Peyer's patch (tissue), 4 donors: ENCODE measurements around the gene SYCP2.

Experiments used
- CTCF ChIP-seq, 6 experiments: fragments of 450-650 bp in 4 of 6; fragments of 200-600 bp in 2 of 6; sonication (generic) in 1 of 6; IDR thresholded peaks; one replicate each; pipeline ENCODE4 v1.5.1; 2017 to 2019; ENCODE audit warnings: antibody characterized with exemption in 6 of 6, mild to moderate bottlenecking in 3 of 6, moderate library complexity in 1 of 6
- POLR2A ChIP-seq, 2 donors: fragments of 450-650 bp; IDR thresholded peaks; one replicate each; pipeline ENCODE4 v1.5.1; 2017; ENCODE audit warnings: antibody characterized with exemption in 2 of 2, mild to moderate bottlenecking in 2 of 2, moderate library complexity in 2 of 2

- TF ChIP-seq CTCF (IDR thresholded peaks at IDR 0.05) (no peak), POLR2A (IDR thresholded peaks at IDR 0.05) (no peak)
Measured at GRCh38 chr20:59873409-59873808, 60.0 kb downstream of the SYCP2 start.
